ENCODE results near the gene ZNF891. TPM values are rescaled to one million over a fixed set of nuclear protein-coding genes. Genes with fewer than 3 reads are reported as not detected.

ZNF891 gene
- total RNA-seq, result 9.5 TPM

DNA sequence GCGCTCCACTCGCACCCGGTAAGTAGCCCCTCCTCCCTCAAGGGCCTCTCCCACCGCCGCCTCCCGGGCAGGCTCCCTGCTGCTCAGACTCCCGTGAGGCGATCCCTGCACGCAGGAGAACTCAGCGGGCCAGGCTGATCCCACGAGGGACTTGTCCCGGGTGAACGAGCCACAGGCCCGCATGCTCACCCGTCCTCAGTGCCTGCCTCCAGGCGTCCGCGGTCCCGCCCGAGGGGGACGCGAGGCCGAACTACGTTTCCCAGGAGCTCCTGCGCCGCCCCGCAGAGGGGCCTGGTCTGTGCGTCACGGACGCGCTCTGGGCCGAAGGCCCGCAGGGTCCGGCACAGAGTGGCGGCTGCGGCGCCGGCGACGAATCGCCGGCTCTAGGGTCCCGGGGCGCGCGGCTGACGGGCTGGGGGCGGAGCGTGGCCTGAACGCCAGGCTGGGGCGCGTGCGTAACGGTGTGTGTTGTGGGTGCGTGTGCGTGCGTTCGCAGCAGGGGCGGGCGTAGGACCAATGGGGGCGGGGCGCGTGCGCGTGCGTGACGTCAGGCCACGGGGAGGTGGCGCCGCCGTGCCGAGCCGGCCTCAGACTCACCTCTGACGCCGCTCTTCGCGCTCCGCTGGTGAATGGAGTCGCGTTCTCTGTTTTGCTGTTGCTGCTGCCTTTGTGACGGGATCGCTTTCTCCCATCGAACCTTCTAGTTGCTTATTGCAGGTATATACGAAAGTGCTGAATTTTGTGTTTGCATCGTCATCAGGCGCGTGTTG lies at the start of gene ZNF891, which contains the start of gene ZNF10:
ZNF891 (minus strand) TSS at position 237 of the 770 bp plus-strand sequence. CDS start 8,356 bp downstream, outside the sequence.
ZNF10 (plus strand) TSS at position 590 of the 770 bp plus-strand sequence. CDS start 13,866 bp downstream, outside the sequence.

DNA sequence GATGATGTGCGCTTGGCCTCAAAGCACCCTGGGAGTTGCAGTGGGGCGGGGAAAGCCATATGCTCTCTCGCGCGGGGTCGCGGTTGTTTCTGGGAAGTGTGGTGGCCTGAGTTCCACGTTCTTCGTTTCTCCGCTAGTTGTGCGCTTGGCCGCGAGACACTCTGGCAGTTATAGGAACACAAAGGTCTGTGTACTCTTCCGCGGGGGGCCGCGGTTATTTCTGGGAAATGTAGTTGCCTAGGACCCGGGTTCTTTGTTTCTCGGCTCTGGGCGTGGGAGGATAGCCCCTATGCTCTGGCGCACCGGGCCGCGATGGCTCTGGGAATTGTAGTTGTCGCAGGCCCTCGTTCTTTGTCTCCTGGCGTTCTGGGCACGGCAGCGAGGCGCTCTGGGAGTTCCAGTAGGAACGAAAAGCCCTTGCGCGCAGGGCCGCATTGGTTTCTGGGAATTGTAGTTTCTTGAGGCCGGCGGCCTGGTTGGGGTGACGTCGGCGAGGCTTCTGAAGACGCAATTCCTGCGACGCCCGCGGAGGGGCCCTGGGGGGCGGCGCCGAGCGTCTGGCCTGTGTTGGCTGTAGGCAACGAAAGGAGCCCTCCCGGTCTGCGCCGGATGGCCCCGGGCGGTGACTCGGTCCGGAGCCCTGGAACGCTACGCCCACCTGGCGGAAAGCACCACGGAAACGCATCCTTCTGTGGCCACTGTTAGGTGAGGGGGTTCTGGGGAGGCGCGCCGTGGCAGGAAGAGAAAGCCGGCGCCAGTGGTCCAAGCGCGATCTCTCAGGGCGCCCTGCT lies 49.5 kb downstream of the ZNF891 start, which contains the start of gene ZNF140:
ZNF140 (plus strand) TSS at position 556 of the 791 bp plus-strand sequence. CDS start 398 bp downstream, outside the sequence.

Other genes with a start within 250 kb of the ZNF891 start
- gene CHFR, start 242.7 kb downstream of the ZNF891 start, total RNA-seq, result 34.7 TPM
- 25.1 TPM for gene ZNF605, start 174.0 kb downstream of the ZNF891 start, total RNA-seq
- gene ZNF26, start 143.9 kb downstream of the ZNF891 start, total RNA-seq, result 34.0 TPM
- 94.9 TPM for gene ZNF84, start 92.8 kb downstream of the ZNF891 start, total RNA-seq
- 50.0 TPM for gene ZNF140, start 49.4 kb downstream of the ZNF891 start, total RNA-seq
- 48.7 TPM for gene ZNF10, start 353 bp upstream of the ZNF891 start, total RNA-seq
- 55.0 TPM for gene ZNF268, start 51.2 kb upstream of the ZNF891 start, total RNA-seq
- not detected for gene ANHX, start 105.6 kb upstream of the ZNF891 start, total RNA-seq

All from camera-type eye (tissue), 1 donor.